ENCODE measurements around the gene RGS3.

GRCh38 chr9:113421726-113422125 lies 41.8 kb upstream of the RGS3 start:
- no peak for TF ChIP-seq CTCF (IDR thresholded peaks at IDR 0.05)
- TF ChIP-seq POLR2A (IDR thresholded peaks at IDR 0.05), result no peak
